GM12873 (cell line): Measurements from ENCODE around the gene KIRREL1.

Experiments used
- TF ChIP-seq, protein P1 (sequence below): IDR thresholded peaks from 2 replicates; pipeline ENCODE4 v1.5.1; 2012; ENCODE audit warnings: low read depth, mild to moderate bottlenecking, moderate library complexity, low read length, control low read depth; ENCODE audit not compliant: insufficient read depth; ENCODE audit errors: missing control alignments

Gene KIRREL1

GRCh38 chr1:158000507-158000906 is 7.1 kb downstream of the KIRREL1 start:
- TF ChIP-seq, protein P1, sequence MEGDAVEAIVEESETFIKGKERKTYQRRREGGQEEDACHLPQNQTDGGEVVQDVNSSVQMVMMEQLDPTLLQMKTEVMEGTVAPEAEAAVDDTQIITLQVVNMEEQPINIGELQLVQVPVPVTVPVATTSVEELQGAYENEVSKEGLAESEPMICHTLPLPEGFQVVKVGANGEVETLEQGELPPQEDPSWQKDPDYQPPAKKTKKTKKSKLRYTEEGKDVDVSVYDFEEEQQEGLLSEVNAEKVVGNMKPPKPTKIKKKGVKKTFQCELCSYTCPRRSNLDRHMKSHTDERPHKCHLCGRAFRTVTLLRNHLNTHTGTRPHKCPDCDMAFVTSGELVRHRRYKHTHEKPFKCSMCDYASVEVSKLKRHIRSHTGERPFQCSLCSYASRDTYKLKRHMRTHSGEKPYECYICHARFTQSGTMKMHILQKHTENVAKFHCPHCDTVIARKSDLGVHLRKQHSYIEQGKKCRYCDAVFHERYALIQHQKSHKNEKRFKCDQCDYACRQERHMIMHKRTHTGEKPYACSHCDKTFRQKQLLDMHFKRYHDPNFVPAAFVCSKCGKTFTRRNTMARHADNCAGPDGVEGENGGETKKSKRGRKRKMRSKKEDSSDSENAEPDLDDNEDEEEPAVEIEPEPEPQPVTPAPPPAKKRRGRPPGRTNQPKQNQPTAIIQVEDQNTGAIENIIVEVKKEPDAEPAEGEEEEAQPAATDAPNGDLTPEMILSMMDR = no peak

DNA sequence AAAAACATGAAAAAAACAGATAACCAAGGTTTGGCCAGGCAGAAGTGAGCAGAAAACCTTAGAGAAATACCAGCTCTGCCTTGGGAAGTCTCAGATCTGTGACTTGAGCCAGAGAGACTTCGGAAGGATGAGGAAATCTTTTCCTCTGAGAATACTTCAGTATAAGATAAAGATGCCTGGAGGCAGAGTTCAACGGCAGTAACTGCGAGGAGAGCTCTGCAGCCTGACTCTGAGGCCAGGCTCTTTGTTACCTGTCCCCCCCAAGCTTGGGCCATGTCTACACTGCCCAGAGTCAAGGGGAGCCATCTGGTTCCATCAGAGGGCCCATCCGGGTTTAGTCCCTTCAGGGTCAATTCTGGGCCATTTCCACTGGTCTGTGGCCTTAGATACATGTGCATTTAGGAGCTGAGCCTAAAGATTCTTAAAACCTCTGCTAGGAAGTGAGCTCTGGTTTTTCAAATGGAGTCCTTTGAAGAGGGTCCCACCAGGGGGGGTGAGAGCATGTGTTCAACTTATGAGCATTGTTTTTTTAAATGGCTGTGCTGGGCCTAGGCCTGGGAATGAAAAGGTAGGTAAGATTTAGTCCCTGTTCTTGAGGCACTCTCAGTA is 8.7 kb downstream of the KIRREL1 start:
- TF ChIP-seq, protein P1 = no peak

- TF ChIP-seq, protein P1 = no peak
These were observed 9.4 kb downstream of the KIRREL1 start for GRCh38 chr1:158002631-158003405.

DNA sequence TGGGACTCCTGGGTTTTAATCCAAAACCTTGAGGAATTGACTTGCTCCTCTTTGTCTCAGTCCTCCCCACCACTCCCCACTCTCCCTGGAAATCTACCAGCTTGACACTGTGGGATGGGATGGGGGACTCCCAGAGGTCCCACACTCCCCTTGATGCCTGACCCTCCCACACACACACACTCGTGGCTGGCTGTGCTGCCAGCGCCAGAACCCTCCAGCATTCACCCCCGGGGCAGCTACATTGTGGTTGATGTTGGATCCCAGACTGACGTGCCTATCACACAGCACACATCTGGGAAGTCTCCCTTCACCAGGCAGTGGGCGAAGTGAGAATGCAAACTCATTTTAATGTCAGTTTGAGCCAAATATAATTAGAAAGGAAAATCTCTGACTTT is 10.0 kb downstream of the KIRREL1 start:
- TF ChIP-seq, protein P1 = no peak

DNA sequence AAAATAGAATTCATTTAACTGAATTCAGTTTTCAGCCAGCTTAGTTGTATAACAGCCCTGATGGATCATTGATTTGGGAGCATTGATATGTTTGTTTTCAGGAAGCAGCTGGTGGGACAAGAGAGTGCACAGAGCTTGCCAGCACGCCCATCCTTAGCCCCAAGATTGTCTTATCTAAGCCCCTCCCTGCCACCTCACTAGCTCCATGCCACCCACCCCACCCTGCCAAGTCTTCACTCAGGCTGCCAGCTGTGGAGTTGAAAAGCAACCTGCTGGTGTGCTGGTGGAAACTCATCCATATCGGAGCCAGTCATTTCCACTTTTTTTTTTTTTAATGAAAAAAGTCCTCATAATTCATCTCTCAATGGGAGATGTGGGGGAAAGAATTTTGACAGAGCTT is 11.8 kb downstream of the KIRREL1 start:
- TF ChIP-seq, protein P1 = no peak

DNA sequence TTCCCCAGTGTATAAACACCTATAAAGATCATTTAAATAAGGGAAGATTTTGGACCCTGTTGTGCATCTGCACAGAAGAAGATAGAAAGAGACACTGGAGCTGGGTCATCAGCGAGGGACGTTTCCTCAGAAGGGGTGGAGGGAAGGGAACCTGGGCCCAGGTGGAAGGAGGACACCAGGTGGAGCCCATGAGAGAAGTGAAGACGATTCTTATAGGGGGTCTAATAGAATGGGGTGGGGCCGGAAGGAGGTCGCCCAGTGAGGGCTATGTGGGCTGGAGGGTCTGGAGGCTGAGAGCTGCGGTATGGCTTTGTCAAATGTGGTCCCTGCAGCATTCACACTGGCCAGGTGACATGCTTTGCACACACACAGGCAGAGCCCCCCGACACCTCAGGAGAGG is 13.7 kb downstream of the KIRREL1 start:
- TF ChIP-seq, protein P1 = no peak

DNA sequence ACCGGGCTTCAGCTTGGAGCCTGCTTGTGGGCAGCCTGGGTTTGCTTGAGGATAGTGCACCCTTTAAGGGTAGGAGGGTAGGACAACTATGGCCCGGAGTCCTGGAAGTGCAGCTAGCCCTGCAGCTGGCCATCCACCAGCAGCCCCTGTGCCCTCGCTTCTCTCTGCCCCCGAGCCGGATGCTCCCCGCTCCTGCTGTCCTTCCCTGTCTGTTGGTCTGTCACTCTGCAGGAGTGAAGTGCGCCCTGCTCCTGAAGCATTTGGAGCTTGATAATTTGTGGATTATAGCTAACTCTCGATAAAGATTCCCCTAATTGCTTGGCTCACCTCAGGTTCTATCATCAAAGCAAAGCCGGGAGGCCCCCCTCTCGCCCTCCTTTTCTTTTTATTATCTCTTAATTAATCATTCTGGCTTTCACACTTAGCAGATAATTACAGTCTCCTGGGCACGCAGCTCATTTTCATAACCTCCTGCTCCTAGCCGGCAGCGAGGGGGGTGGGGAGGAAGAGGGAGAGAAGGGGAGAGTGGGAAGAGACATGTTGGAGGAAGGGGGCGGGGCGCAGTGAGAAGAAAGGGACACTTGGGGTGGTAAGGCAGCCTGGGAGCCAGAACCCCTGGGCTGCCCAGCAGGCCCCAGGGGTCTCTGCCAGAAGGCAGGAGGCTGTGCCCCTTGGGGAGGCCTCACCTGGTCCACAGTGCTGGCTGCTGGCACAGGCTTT is 14.4 kb downstream of the KIRREL1 start:
- TF ChIP-seq, protein P1 = no peak
